GM12878 (cell line): ENCODE data around the gene STPG3. TPM values are rescaled to one million over a fixed set of nuclear protein-coding genes. Genes with fewer than 3 reads are reported as not detected.

Experiments used
- ATAC-seq: fragments of 200-7000 bp; cut with Tn5 transposase; 3 replicates; pipeline ENCODE4 v1.9.1; 2020; ENCODE audit warnings: mild to moderate bottlenecking, moderate library complexity
- BruUV-seq: library from RNA; stranded (reverse); fragments of 400-500 nt; replicated peaks from 2 replicates; lab custom pipeline; 2021; lab: Mats Ljungman, UMichigan
- CTCF ChIA-PET: fragments of 300-600 bp; sonication (Branson Sonifier 250); formaldehyde crosslinking; extraction: SDS; loops from one replicate; lab custom pipeline; 2021; ENCODE audit warnings: inconsistent platforms; lab: Yijun Ruan, JAX
- POLR2A ChIA-PET: fragments of 350-600 bp; formaldehyde crosslinking; extraction: SDS; loops from one replicate; lab custom pipeline; 2021; ENCODE audit warnings: inconsistent platforms; lab: Charles Lee
- RAD21 ChIA-PET: fragments of 300-600 bp; sonication (Branson Sonifier 250); formaldehyde crosslinking; loops from one replicate; lab custom pipeline; 2023; ENCODE audit warnings: antibody characterized with exemption; ENCODE audit not compliant: unreplicated experiment; lab: Charles Lee
- SMC1A ChIA-PET: fragments of 300-600 bp; sonication (Branson Sonifier 250); formaldehyde crosslinking; loops from one replicate; lab custom pipeline; 2023; ENCODE audit not compliant: unreplicated experiment, uncharacterized antibody; lab: Charles Lee
- DNase-seq: peaks from one replicate; pipeline ENCODE4 v3.0.0-alpha.2; 2011; ENCODE audit warnings: low read depth, low spot score
- FAIRE-seq: peaks from 3 replicates; lab custom pipeline; 2011; peaks lifted over from hg19 to GRCh38; lab: Jason Lieb, UNC
- H2AFZ ChIP-seq: 2 replicates; pipeline ENCODE4 v1.6.0; 2011; ENCODE audit warnings: low read depth, low read length, control low read depth; ENCODE audit not compliant: control insufficient read depth
- H3K27ac ChIP-seq: 2 replicates; pipeline ENCODE4 v1.5.1; 2011; ENCODE audit warnings: control low read depth; ENCODE audit not compliant: control insufficient read depth, insufficient read depth
- H3K27me3 ChIP-seq, 2 experiments: replicated peaks in 1 of 2; 2 replicates each; pipeline versions ENCODE4 v1.6.0 to v1.6.1; 2011; ENCODE audit warnings: low read length in 1 of 2; ENCODE audit not compliant: control insufficient read depth in 2 of 2, insufficient read depth in 2 of 2
- H3K36me3 ChIP-seq, 2 experiments: 2 replicates each; pipeline ENCODE4 v1.5.1; 2011; ENCODE audit warnings: low read length in 1 of 2; ENCODE audit not compliant: control insufficient read depth in 2 of 2, insufficient read depth in 2 of 2
- H3K4me1 ChIP-seq: 2 replicates; pipeline ENCODE4 v1.6.1; 2011; ENCODE audit warnings: mild to moderate bottlenecking, low read length, moderate library complexity, mixed read lengths; ENCODE audit not compliant: control insufficient read depth, insufficient read depth
- H3K4me2 ChIP-seq: 2 replicates; pipeline ENCODE4 v1.6.0; 2011; ENCODE audit warnings: control low read depth; ENCODE audit not compliant: control insufficient read depth, insufficient read depth
- H3K4me3 ChIP-seq: fragments of 200-600 bp; sonication (generic); 2 replicates; pipeline ENCODE4 v1.5.1; 2016
- H3K79me2 ChIP-seq: 2 replicates; pipeline ENCODE4 v1.6.0; 2011; ENCODE audit warnings: low read length; ENCODE audit not compliant: control insufficient read depth, insufficient read depth
- H3K9ac ChIP-seq: 2 replicates; pipeline ENCODE4 v1.8.0; 2011; ENCODE audit warnings: low read length, control low read depth, mixed read lengths; ENCODE audit not compliant: control insufficient read depth, insufficient read depth
- H3K9me3 ChIP-seq: replicated peaks from 3 replicates; pipeline ENCODE4 v1.5.1; 2011; ENCODE audit warnings: mild to moderate bottlenecking, low read length; ENCODE audit not compliant: control insufficient read depth, insufficient read depth
- H4K20me1 ChIP-seq: 2 replicates; pipeline ENCODE4 v1.6.0; 2011; ENCODE audit not compliant: control insufficient read depth, insufficient read depth
- BCL3 ChIP-seq: IDR thresholded peaks from 2 replicates; pipeline ENCODE4 v1.6.1; 2011; ENCODE audit warnings: borderline replicate concordance, low read depth, mild to moderate bottlenecking, moderate library complexity, low read length; ENCODE audit not compliant: insufficient read depth, poor library complexity, severe bottlenecking
- BHLHE40 ChIP-seq, 2 experiments: fragments of 450-650 bp in 1 of 2; IDR thresholded peaks; 2 replicates each; pipeline ENCODE4 v1.6.1; 2011 to 2017; ENCODE audit warnings: low read depth in 2 of 2, borderline replicate concordance in 1 of 2, improper control_type of control experiment in 1 of 2, low read length in 1 of 2, mild to moderate bottlenecking in 1 of 2
- CEBPZ ChIP-seq: fragments of 150-350 bp; IDR thresholded peaks from 2 replicates; pipeline ENCODE4 v1.6.1; 2016; ENCODE audit warnings: low read depth, low read length
- EP300 ChIP-seq, 2 experiments: fragments of 150-350 bp in 1 of 2; IDR thresholded peaks; 2 replicates each; pipeline ENCODE4 v1.6.1; 2011 to 2012; ENCODE audit warnings: low read depth in 2 of 2, low read length in 2 of 2, borderline replicate concordance in 1 of 2, improper control_type of control experiment in 1 of 2, inconsistent platforms in 1 of 2; ENCODE audit not compliant: control insufficient read depth in 1 of 2
- HDGF ChIP-seq: fragments of 450-650 bp; IDR thresholded peaks from 2 replicates; pipeline ENCODE4 v1.6.1; 2016; ENCODE audit warnings: antibody characterized with exemption
- LARP7 ChIP-seq: fragments of 450-650 bp; IDR thresholded peaks from 2 replicates; pipeline ENCODE4 v1.6.1; 2017; ENCODE audit warnings: mild to moderate bottlenecking
- MLLT1 ChIP-seq: fragments of 450-650 bp; IDR thresholded peaks from 2 replicates; pipeline ENCODE4 v1.6.1; 2016; ENCODE audit warnings: mild to moderate bottlenecking
- PKNOX1 ChIP-seq: fragments of 450-650 bp; IDR thresholded peaks from 2 replicates; pipeline ENCODE4 v1.6.1; 2016; ENCODE audit warnings: mild to moderate bottlenecking
- POLR2AphosphoS2 ChIP-seq: IDR thresholded peaks from 2 replicates; pipeline ENCODE4 v1.6.1; 2011; ENCODE audit warnings: low read depth, mild to moderate bottlenecking, low read length, improper control_type of control experiment, moderate library complexity
- RAD51 ChIP-seq: fragments of 450-650 bp; IDR thresholded peaks from 2 replicates; pipeline ENCODE4 v1.6.1; 2016; ENCODE audit warnings: moderate library complexity, mild to moderate bottlenecking, inconsistent platforms
- TAF1 ChIP-seq: IDR thresholded peaks from 2 replicates; pipeline ENCODE4 v1.6.1; 2011; ENCODE audit warnings: mild to moderate bottlenecking, low read depth, low read length, borderline replicate concordance
- WGBS: methylation state at CpG from one replicate; pipeline ENCODE4 v1.1.6; 2016; ENCODE audit warnings: low lambda C conversion rate; ENCODE audit not compliant: insufficient replicate concordance, insufficient coverage; ENCODE audit errors: missing lambda C conversion rate; 5-methylcytosine and 5-hydroxymethylcytosine counted together
- in situ Hi-C: fragments of 300-500 bp; cut with MboI; formaldehyde crosslinking; loops from 9 replicates; pipeline ENCODE4 v1.14.3; 2018; ENCODE audit warnings: mixed read lengths
- intact Hi-C: fragments of 100-400 bp; cut with micrococcal nuclease; formaldehyde crosslinking; loops from one replicate; pipeline ENCODE4 v1.14.2; 2022; ENCODE audit not compliant: unreplicated experiment
- polyA plus RNA-seq, 11 experiments: library from polyadenylated mRNA; depleted of rRNA in 4 of 11; unstranded in 6 of 11; stranded (reverse) in 5 of 11; fragments of >200 nt; fragmentation: Nextera tagmentation in 4 of 11; fragmentation: Illumina TruSeq in 1 of 11; extraction: Ambion mirVana in 4 of 11; extraction: Trizol in 1 of 11; gene quantifications; 1 replicate in 1 of 11; 2 replicates in 10 of 11; pipeline versions ENCODE4 v1.2.1 to v1.2.3, GENCODE V29; 2011 to 2016; ENCODE audit warnings: inconsistent platforms in 2 of 11, missing spikeins in 2 of 11, low read depth in 1 of 11
- total RNA-seq, 4 experiments: library from RNA; depleted of rRNA in 3 of 4; stranded (reverse); fragments of >200 nt in 3 of 4; fragmentation: Illumina TruSeq in 1 of 4; extraction: Trizol in 1 of 4; gene quantifications; 2 replicates each; pipeline versions ENCODE4 v1.2.1 to v1.2.3, GENCODE V29; 2013 to 2021

STPG3 gene
- total and polyA plus RNA-seq, 10 of the 15 experiments (the other 5 are each of a cell fraction or from before 2014, with no cell fraction given): not detected

- Histone ChIP-seq H3K36me3 (peaks cover 0 to 2% of the 10 kb centered on the region in 2 experiments; a peak in 2 of 4 replicates), H3K27ac (peak overlapping the region; percentile 95), H3K4me1 (peaks cover 37% of the 10 kb centered on the region), H3K9me3 (no peaks in the 10 kb centered on the region), H3K9ac (peak overlapping the region; percentile 95), H2AFZ (peak overlapping the region; percentile 45), H4K20me1 (no peaks in the 10 kb centered on the region), H3K79me2 (peaks cover 19% of the 10 kb centered on the region), H3K4me3 (peak overlapping the region; percentile 92), H3K27me3 (no peaks in the 10 kb centered on the region), H3K4me2 (peak overlapping the region; percentile 97)
- in situ Hi-C loops (no loop called here), intact Hi-C loops (no loop called here)
- TF ChIP-seq HDGF: no peak
- TF ChIP-seq CEBPZ: no peak
- no peak for TF ChIP-seq PKNOX1
- TF ChIP-seq POLR2AphosphoS2: 0 out of 2 replicates have a peak, but pooled peaks have one; percentile 7
- TF ChIP-seq BHLHE40 (IDR thresholded peaks at IDR 0.05; ENCODE audit: borderline replicate concordance in 1 of 2, low read depth in 2 of 2, low read length in 1 of 2): peak; percentile 41 to 64; a peak in 2 of 4 replicates
- TF ChIP-seq MLLT1: no peak
- no peak for TF ChIP-seq LARP7
- TF ChIP-seq EP300 (IDR thresholded peaks at IDR 0.05; ENCODE audit: borderline replicate concordance in 1 of 2, control insufficient read depth in 1 of 2, low read depth in 2 of 2, low read length in 2 of 2): no peak
- peak; percentile 32; the same call in 1 of the 2 replicates for TF ChIP-seq RAD51
- no peak for TF ChIP-seq BCL3
- no peak for TF ChIP-seq TAF1
- ChIA-PET SMC1A (interaction anchor here (0.6 to 1.6 kb wide), 3 partner anchors 39 to 126 kb away, joined by 3 to 6 read pairs (median 3); no protein-coding TSS in a partner anchor), POLR2A (interaction anchor here (0.6 to 2.5 kb wide), 9 partner anchors 9 to 154 kb away, joined by 3 to 14 read pairs (median 5); partner anchors contain the start of genes EXD3, NOXA1 and TUBB4B), RAD21 (interaction anchor here (0.9 to 1.7 kb wide), 9 partner anchors 10 to 120 kb away, joined by 3 to 14 read pairs (median 4); partner anchors contain the start of gene NRARP), CTCF (interaction anchor here (0.6 to 1.6 kb wide), 15 partner anchors 9 to 250 kb away, joined by 3 to 6 read pairs (median 3); partner anchors contain the start of genes EXD3, NOXA1, NRARP and RNF224)
- FAIRE-seq: no peak
- WGBS: 58% methylated on average over 28 of the region's 30 CpGs
- ATAC-seq: peak; percentile 14
- BruUV-seq: no TSS peak
- DNase-seq: no peak
Measured at GRCh38 chr9:137276473-137277328, 25.6 kb downstream of the STPG3 start.
